K562 (cell line): ENCODE results near the gene ARSK. TPM values are rescaled to one million over a fixed set of nuclear protein-coding genes. Genes with fewer than 3 reads are reported as not detected.
A peak's percentile ranks its signal among the peaks of the same experiment; 100 is the strongest.

Experiments
- ATF7 ChIP-seq: fragments of 450-650 bp; IDR thresholded peaks from 2 replicates; pipeline ENCODE4 v1.7.1; 2014; ENCODE audit warnings: mild to moderate bottlenecking, moderate library complexity
- BRD9 ChIP-seq: fragments of 450-650 bp; IDR thresholded peaks from 2 replicates; pipeline ENCODE4 v1.6.1; 2018; ENCODE audit warnings: low read depth; ENCODE audit not compliant: partially characterized antibody
- COPS2 ChIP-seq: fragments of 450-650 bp; conservative IDR thresholded peaks from 2 replicates; pipeline ENCODE4 v1.6.1; 2016; ENCODE audit warnings: mild to moderate bottlenecking, moderate library complexity
- ESRRA ChIP-seq: fragments of 450-650 bp; IDR thresholded peaks from 2 replicates; pipeline ENCODE4 v1.6.1; 2014; ENCODE audit warnings: low read depth, mild to moderate bottlenecking, moderate library complexity, borderline replicate concordance
- ETV6 ChIP-seq, 3 experiments: fragments of 150-350 bp in 1 of 3; sonication (generic) in 1 of 3; formaldehyde crosslinking in 1 of 3; IDR thresholded peaks; 2 replicates each; pipeline versions ENCODE4 v1.6.1 to v1.8.0; 2014 to 2022; ENCODE audit warnings: borderline replicate concordance in 2 of 3, low read depth in 2 of 3, antibody characterized with exemption in 1 of 3, low read length in 1 of 3, mild to moderate bottlenecking in 1 of 3, missing genetic modification reagents in 1 of 3
- NFXL1 ChIP-seq: fragments of 450-650 bp; formaldehyde crosslinking; IDR thresholded peaks from 2 replicates; pipeline ENCODE4 v1.4.0; 2021; ENCODE audit warnings: mild to moderate bottlenecking
- RNF2 ChIP-seq: sonication (generic); IDR thresholded peaks from 2 replicates; pipeline ENCODE4 v1.6.1; 2016
- SP2 ChIP-seq: IDR thresholded peaks from 2 replicates; pipeline ENCODE4 v1.6.1; 2011; ENCODE audit warnings: mild to moderate bottlenecking, low read depth, low read length, moderate library complexity; ENCODE audit not compliant: poor library complexity, severe bottlenecking; ENCODE audit errors: extremely low read depth
- ZNF143 ChIP-seq: sonication (generic); formaldehyde crosslinking; IDR thresholded peaks from 2 replicates; pipeline ENCODE4 v1.9.0; 2022; ENCODE audit warnings: mild to moderate bottlenecking, missing genetic modification reagents
- ZNF41 ChIP-seq: fragments of 250-450 bp; sonication (Bioruptor Pico); conservative IDR thresholded peaks from 2 replicates; pipeline ENCODE4 v1.4.0; 2020; ENCODE audit warnings: mild to moderate bottlenecking
- ZNF57 ChIP-seq: fragments of 450-650 bp; formaldehyde crosslinking; IDR thresholded peaks from 2 replicates; pipeline ENCODE4 v1.4.0; 2020; ENCODE audit warnings: mild to moderate bottlenecking, moderate library complexity
- polyA plus RNA-seq, 8 experiments: library from polyadenylated mRNA; depleted of rRNA in 4 of 8; stranded (reverse) in 5 of 8; unstranded in 3 of 8; fragments of >200 nt; fragmentation: Nextera tagmentation in 2 of 8; fragmentation: Illumina TruSeq in 1 of 8; extraction: Ambion mirVana in 2 of 8; extraction: Trizol in 1 of 8; gene quantifications; 2 replicates each; pipeline versions ENCODE4 v1.2.1 to v1.2.3, GENCODE V29; 2011 to 2014; ENCODE audit warnings: inconsistent platforms in 1 of 8, missing spikeins in 1 of 8
- total RNA-seq, 7 experiments: library from RNA; depleted of rRNA in 6 of 7; stranded (reverse); fragments of >200 nt in 6 of 7; fragmentation: Illumina TruSeq in 2 of 7; extraction: Trizol in 2 of 7; gene quantifications; 2 replicates each; pipeline versions ENCODE4 v1.2.1 to v1.2.3, GENCODE V29; 2011 to 2021; ENCODE audit warnings: low replicate concordance in 1 of 7
- TF ChIP-seq, protein P1 (sequence below): conservative IDR thresholded peaks from 2 replicates; pipeline ENCODE4 v1.6.1; 2011; ENCODE audit warnings: low read depth, mild to moderate bottlenecking, low read length; ENCODE audit not compliant: control insufficient read depth
- TF ChIP-seq, protein P2 (sequence below): fragments of 450-650 bp; IDR thresholded peaks from 2 replicates; pipeline ENCODE4 v1.6.1; 2016; ENCODE audit warnings: low read depth
- TF ChIP-seq, protein P3 (sequence below): sonication (generic); formaldehyde crosslinking; IDR thresholded peaks from 2 replicates; pipeline ENCODE4 v1.8.0; 2022; ENCODE audit warnings: mild to moderate bottlenecking, missing genetic modification reagents, borderline replicate concordance

ARSK gene
- total and polyA plus RNA-seq, 9 of the 15 experiments (the other 6 are each of a cell fraction or from before 2014, with no cell fraction given), result 2.7 to 9.4 (median 7.1) TPM

DNA sequence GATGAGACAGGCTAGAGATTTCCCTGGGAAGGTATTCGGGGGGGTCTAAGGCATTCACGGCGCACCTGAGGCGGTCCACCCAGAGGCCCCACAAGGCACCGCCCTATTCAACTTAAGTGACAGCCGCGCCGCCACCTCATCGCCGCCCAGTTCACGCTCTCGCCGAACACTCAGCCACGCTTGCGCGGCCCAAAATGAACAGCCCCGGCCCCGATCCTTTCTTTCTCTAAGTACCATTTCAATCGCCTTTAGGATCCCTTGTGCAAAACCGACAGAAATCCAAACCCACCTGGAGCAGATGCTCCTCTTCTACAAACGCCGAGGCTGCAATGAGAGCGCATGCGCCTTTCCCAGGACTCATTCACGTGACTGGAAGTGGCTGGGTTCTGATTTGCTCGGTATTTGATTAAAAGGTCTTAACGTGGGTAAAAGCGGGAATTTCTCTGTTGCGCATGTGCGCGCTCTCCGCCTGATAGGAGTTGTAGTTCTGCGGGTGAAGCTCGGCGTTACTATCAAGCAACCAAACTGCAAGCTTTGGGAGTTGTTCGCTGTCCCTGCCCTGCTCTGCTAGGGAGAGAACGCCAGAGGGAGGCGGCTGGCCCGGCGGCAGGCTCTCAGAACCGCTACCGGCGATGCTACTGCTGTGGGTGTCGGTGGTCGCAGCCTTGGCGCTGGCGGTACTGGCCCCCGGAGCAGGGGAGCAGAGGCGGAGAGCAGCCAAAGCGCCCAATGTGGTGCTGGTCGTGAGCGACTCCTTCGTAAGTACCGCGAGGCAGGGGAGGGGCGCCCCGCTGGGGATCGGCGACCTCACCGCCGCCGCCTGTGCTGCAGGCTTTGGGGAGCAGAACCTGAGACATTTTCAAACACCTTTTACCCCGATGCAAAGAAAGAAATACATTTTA, at the start of gene ARSK, which contains the start of gene SKIC3 (continued):
- TF ChIP-seq, protein P1, sequence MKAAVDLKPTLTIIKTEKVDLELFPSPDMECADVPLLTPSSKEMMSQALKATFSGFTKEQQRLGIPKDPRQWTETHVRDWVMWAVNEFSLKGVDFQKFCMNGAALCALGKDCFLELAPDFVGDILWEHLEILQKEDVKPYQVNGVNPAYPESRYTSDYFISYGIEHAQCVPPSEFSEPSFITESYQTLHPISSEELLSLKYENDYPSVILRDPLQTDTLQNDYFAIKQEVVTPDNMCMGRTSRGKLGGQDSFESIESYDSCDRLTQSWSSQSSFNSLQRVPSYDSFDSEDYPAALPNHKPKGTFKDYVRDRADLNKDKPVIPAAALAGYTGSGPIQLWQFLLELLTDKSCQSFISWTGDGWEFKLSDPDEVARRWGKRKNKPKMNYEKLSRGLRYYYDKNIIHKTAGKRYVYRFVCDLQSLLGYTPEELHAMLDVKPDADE, result peak; percentile 61; the same call in 1 of the 2 replicates
- no peak for TF ChIP-seq RNF2
- peak; percentile 76 for TF ChIP-seq ZNF143
- TF ChIP-seq ATF7, result peak; percentile 67
- TF ChIP-seq BRD9, result peak; percentile 33
- no peak for TF ChIP-seq ETV6 (IDR thresholded peaks at IDR 0.05; ENCODE audit: borderline replicate concordance in 1 of 2, low read depth in 2 of 2, low read length in 1 of 2)
- TF ChIP-seq ETV6 (CRISPR knock-in tag; IDR thresholded peaks at IDR 0.05; ENCODE audit: borderline replicate concordance), result no peak
- no peak for TF ChIP-seq ZNF41
- TF ChIP-seq ZNF57 (CRISPR knock-in tag), result 0 out of 2 replicates have a peak, but pooled peaks have one; percentile 33
- TF ChIP-seq, protein P2, sequence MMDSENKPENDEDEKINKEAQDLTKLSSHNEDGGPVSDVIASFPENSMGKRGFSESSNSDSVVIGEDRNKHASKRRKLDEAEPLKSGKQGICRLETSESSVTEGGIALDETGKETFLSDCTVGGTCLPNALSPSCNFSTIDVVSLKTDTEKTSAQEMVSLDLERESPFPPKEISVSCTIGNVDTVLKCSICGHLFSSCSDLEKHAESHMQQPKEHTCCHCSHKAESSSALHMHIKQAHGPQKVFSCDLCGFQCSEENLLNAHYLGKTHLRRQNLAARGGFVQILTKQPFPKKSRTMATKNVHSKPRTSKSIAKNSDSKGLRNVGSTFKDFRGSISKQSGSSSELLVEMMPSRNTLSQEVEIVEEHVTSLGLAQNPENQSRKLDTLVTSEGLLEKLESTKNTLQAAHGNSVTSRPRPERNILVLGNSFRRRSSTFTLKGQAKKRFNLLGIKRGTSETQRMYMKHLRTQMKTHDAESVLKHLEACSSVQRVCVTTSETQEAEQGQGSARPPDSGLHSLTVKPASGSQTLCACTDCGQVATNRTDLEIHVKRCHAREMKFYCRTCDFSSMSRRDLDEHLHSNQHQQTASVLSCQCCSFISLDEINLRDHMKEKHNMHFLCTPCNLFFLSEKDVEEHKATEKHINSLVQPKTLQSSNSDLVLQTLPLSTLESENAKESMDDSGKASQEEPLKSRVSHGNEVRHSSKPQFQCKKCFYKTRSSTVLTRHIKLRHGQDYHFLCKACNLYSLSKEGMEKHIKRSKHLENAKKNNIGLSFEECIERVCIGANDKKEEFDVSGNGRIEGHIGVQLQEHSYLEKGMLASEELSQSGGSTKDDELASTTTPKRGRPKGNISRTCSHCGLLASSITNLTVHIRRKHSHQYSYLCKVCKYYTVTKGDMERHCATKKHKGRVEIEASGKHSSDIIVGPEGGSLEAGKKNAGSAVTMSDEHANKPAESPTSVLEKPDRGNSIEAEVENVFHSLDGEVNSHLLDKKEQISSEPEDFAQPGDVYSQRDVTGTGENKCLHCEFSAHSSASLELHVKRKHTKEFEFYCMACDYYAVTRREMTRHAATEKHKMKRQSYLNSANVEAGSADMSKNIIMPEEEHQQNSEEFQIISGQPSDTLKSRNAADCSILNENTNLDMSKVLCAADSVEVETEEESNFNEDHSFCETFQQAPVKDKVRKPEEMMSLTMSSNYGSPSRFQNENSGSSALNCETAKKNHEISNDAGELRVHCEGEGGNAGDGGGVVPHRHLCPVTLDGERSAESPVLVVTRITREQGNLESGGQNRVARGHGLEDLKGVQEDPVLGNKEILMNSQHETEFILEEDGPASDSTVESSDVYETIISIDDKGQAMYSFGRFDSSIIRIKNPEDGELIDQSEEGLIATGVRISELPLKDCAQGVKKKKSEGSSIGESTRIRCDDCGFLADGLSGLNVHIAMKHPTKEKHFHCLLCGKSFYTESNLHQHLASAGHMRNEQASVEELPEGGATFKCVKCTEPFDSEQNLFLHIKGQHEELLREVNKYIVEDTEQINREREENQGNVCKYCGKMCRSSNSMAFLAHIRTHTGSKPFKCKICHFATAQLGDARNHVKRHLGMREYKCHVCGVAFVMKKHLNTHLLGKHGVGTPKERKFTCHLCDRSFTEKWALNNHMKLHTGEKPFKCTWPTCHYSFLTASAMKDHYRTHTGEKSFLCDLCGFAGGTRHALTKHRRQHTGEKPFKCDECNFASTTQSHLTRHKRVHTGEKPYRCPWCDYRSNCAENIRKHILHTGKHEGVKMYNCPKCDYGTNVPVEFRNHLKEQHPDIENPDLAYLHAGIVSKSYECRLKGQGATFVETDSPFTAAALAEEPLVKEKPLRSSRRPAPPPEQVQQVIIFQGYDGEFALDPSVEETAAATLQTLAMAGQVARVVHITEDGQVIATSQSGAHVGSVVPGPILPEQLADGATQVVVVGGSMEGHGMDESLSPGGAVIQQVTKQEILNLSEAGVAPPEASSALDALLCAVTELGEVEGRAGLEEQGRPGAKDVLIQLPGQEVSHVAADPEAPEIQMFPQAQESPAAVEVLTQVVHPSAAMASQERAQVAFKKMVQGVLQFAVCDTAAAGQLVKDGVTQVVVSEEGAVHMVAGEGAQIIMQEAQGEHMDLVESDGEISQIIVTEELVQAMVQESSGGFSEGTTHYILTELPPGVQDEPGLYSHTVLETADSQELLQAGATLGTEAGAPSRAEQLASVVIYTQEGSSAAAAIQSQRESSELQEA, result no peak
- no peak for TF ChIP-seq SP2
- TF ChIP-seq, protein P3, sequence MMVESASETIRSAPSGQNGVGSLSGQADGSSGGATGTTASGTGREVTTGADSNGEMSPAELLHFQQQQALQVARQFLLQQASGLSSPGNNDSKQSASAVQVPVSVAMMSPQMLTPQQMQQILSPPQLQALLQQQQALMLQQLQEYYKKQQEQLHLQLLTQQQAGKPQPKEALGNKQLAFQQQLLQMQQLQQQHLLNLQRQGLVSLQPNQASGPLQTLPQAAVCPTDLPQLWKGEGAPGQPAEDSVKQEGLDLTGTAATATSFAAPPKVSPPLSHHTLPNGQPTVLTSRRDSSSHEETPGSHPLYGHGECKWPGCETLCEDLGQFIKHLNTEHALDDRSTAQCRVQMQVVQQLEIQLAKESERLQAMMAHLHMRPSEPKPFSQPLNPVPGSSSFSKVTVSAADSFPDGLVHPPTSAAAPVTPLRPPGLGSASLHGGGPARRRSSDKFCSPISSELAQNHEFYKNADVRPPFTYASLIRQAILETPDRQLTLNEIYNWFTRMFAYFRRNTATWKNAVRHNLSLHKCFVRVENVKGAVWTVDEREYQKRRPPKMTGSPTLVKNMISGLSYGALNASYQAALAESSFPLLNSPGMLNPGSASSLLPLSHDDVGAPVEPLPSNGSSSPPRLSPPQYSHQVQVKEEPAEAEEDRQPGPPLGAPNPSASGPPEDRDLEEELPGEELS, result peak; percentile 81
- TF ChIP-seq COPS2, result no peak
- TF ChIP-seq NFXL1 (CRISPR knock-in tag), result no peak
- TF ChIP-seq ESRRA, result 0 out of 2 replicates have a peak, but pooled peaks have one; percentile 43
